ENCODE results near the gene PHF1. TPM values are rescaled to one million over a fixed set of nuclear protein-coding genes. Genes with fewer than 3 reads are reported as not detected.

The PHF1 gene
- total RNA-seq, 4 donors from 2014 or later, result 46.8 to 86.1 (median 77.3) TPM

DNA sequence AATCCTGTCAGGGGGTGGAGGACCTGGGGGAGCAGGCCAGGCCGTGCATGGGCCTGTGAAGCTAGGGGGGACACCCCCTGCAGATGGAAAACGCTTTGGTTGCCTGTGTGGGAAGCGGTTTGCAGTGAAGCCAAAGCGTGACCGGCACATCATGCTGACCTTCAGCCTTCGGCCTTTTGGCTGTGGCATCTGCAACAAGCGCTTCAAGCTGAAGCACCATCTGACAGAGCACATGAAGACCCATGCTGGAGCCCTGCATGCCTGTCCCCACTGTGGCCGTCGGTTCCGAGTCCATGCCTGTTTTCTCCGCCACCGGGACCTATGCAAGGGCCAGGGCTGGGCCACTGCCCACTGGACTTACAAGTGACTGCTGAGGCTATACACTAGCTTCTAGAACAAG, 45.3 kb downstream of the PHF1 start:
- Histone ChIP-seq H3K27me3 (no peaks in the 10 kb centered on the region), H3K4me3 (no peak overlapping the region), H3K4me1 (peaks cover 0 to 21% (median 7%) of the 10 kb centered on the region in 4 donors), H3K36me3 (no peaks in the 10 kb centered on the region), H3K27ac (no peak overlapping the region), H3K9me3 (no peaks in the 10 kb centered on the region)
- peak in 1 of 3 donors; percentile 41 for DNase-seq
- TF ChIP-seq, protein P1, sequence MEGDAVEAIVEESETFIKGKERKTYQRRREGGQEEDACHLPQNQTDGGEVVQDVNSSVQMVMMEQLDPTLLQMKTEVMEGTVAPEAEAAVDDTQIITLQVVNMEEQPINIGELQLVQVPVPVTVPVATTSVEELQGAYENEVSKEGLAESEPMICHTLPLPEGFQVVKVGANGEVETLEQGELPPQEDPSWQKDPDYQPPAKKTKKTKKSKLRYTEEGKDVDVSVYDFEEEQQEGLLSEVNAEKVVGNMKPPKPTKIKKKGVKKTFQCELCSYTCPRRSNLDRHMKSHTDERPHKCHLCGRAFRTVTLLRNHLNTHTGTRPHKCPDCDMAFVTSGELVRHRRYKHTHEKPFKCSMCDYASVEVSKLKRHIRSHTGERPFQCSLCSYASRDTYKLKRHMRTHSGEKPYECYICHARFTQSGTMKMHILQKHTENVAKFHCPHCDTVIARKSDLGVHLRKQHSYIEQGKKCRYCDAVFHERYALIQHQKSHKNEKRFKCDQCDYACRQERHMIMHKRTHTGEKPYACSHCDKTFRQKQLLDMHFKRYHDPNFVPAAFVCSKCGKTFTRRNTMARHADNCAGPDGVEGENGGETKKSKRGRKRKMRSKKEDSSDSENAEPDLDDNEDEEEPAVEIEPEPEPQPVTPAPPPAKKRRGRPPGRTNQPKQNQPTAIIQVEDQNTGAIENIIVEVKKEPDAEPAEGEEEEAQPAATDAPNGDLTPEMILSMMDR (IDR thresholded peaks at IDR 0.05), result no peak
- no peak for TF ChIP-seq POLR2A (IDR thresholded peaks at IDR 0.05)

DNA sequence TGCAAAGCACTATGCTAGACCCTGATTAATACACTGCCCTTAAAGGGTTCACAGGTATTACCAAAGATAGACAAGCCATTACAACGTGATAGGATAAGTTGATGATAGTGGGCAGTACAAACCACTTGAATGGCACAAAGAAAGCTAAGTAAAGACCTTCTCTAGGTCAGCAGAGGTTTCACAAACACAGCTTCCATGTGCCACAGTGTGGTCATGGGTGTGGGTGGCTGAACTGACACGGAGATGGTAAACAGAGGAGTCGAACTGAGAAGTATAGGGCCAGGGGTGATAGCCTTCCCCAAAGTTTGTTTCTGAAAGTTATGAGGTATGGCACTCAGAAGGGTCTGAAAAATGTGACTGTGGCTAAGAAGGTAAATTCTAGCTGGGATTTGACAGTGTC, 47.9 kb downstream of the PHF1 start:
- no peak overlapping the region for H3K27ac ChIP-seq
- no peak for TF ChIP-seq POLR2A (IDR thresholded peaks at IDR 0.05)
- TF ChIP-seq, protein P1 (IDR thresholded peaks at IDR 0.05), result no peak
- no peaks in the 10 kb centered on the region for H3K9me3 ChIP-seq
- H3K27me3 ChIP-seq, result no peaks in the 10 kb centered on the region
- H3K4me1 ChIP-seq, result peaks cover 0 to 10% (median 6%) of the 10 kb centered on the region in 4 donors
- no peak overlapping the region for H3K4me3 ChIP-seq
- no peaks in the 10 kb centered on the region for H3K36me3 ChIP-seq
- DNase-seq, result no peak

DNA sequence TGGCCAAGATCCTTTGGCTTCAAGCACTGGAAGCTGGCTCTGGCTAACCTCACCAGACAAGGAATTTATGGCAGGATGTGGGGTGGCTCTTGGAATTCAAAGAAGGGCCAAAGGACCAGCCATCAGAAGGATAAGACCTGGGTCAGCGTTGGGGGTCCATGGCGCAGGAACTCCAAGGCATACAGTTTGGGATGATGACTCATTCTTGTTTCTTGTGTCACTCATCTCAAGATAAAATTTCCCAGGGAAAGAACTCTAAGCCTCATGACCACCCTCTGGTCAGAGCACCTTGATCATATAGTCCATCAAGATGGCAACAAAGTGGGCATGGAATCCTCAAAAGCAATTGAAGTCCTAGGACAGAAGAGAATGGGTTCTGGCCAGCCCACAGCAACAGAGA, 48.4 kb downstream of the PHF1 start:
- Histone ChIP-seq H3K27ac (no peak overlapping the region), H3K4me3 (no peak overlapping the region), H3K4me1 (peaks cover 0 to 10% (median 5%) of the 10 kb centered on the region in 4 donors), H3K27me3 (no peaks in the 10 kb centered on the region), H3K36me3 (no peaks in the 10 kb centered on the region), H3K9me3 (no peaks in the 10 kb centered on the region)
- no peak for DNase-seq
- TF ChIP-seq, protein P1 (IDR thresholded peaks at IDR 0.05), result no peak
- no peak for TF ChIP-seq POLR2A (IDR thresholded peaks at IDR 0.05)

Small RNAs within 50 kb of the gene (small RNA-seq; reads per million reads assigned to genes)
- gene RPL35AP4 (0 reads per million in 2 donors), gene ZBTB9 (0 reads per million in 2 donors)

Other genes with a start within 250 kb of the PHF1 start
- 1 to 10 TPM in 1 of 4 donors, under 1 TPM in 2, not detected in 1; 0.18 to 2.5 (median 0.54) TPM for gene COL11A2, start 218.5 kb upstream of the PHF1 start, total RNA-seq
- gene RXRB, start 210.3 kb upstream of the PHF1 start, total RNA-seq, result 10 to 100 TPM; 23.1 to 56.7 (median 36.6) TPM
- gene SLC39A7, start 210.1 kb upstream of the PHF1 start, total RNA-seq, result 10 to 100 TPM; 33.8 to 99.0 (median 55.0) TPM
- gene HSD17B8, start 206.4 kb upstream of the PHF1 start, total RNA-seq, result 10 to 100 TPM; 26.4 to 58.0 (median 44.0) TPM
- gene RING1, start 202.5 kb upstream of the PHF1 start, total RNA-seq, result 10 to 100 TPM; 18.2 to 38.0 (median 20.7) TPM
- 100 to 1,000 TPM in 2 of 4 donors, 10 to 100 TPM in 2; 56.7 to 132 (median 95.8) TPM for gene VPS52, start 139.1 kb upstream of the PHF1 start, total RNA-seq
- gene RPS18, start 138.9 kb upstream of the PHF1 start, total RNA-seq, result 1,000 to 10,000 TPM in 2 of 4 donors, 100 to 1,000 TPM in 2; 697 to 1,875 (median 903) TPM
- gene B3GALT4, start 133.9 kb upstream of the PHF1 start, total RNA-seq, result 10 to 100 TPM in 3 of 4 donors, 1 to 10 TPM in 1; 8.3 to 33.1 (median 28.5) TPM
- 100 to 1,000 TPM in 1 of 4 donors, 10 to 100 TPM in 3; 22.1 to 102 (median 34.3) TPM for gene WDR46, start 121.8 kb upstream of the PHF1 start, total RNA-seq
- 10 to 100 TPM; 12.4 to 24.8 (median 14.4) TPM for gene PFDN6, start 121.4 kb upstream of the PHF1 start, total RNA-seq
- gene RGL2, start 112.1 kb upstream of the PHF1 start, total RNA-seq, result 10 to 100 TPM; 15.4 to 89.1 (median 39.4) TPM
- 100 to 1,000 TPM in 3 of 4 donors, 10 to 100 TPM in 1; 73.4 to 324 (median 204) TPM for gene TAPBP, start 96.9 kb upstream of the PHF1 start, total RNA-seq
- 10 to 100 TPM; 11.6 to 27.6 (median 20.2) TPM for gene ZBTB22, start 93.3 kb upstream of the PHF1 start, total RNA-seq
- 10 to 100 TPM; 40.1 to 86.6 (median 45.9) TPM for gene DAXX, start 88.1 kb upstream of the PHF1 start, total RNA-seq
- gene KIFC1, start 19.2 kb upstream of the PHF1 start, total RNA-seq, result 10 to 100 TPM; 10.9 to 28.1 (median 18.3) TPM
- gene CUTA, start 7.1 kb downstream of the PHF1 start, total RNA-seq, result 100 to 1,000 TPM in 2 of 4 donors, 10 to 100 TPM in 2; 43.7 to 134 (median 96.2) TPM
- 10 to 100 TPM in 3 of 4 donors, 1 to 10 TPM in 1; 5.4 to 42.1 (median 15.0) TPM for gene SYNGAP1, start 9.1 kb downstream of the PHF1 start, total RNA-seq
- gene ZBTB9, start 43.6 kb downstream of the PHF1 start, total RNA-seq, result 1 to 10 TPM in 2 of 4 donors, under 1 TPM in 1, not detected in 1; 0.70 to 5.0 (median 2.6) TPM
- 10 to 100 TPM; 28.9 to 71.7 (median 66.3) TPM for gene BAK1, start 169.3 kb downstream of the PHF1 start, total RNA-seq
- 100 to 1,000 TPM; 139 to 250 (median 182) TPM for gene ITPR3, start 210.3 kb downstream of the PHF1 start, total RNA-seq

All from Peyer's patch (tissue), 4 donors.